Suppressor macrophage treated with lipopolysaccharide for 4 hours (primary cell): Measurements from ENCODE around the gene ELOVL2.

Experiments
- DNase-seq: peaks from one replicate; pipeline ENCODE4 v3.0.0-alpha.2; 2020

ELOVL2 gene

GRCh38 chr6:11056871-11057270 lies 12.8 kb upstream of the ELOVL2 start:
- DNase-seq: no peak

- DNase-seq: no peak
Measured at GRCh38 chr6:11055127-11055627, 11.1 kb upstream of the ELOVL2 start.

GRCh38 chr6:11054722-11055121 lies 10.6 kb upstream of the ELOVL2 start:
- DNase-seq: no peak

DNA sequence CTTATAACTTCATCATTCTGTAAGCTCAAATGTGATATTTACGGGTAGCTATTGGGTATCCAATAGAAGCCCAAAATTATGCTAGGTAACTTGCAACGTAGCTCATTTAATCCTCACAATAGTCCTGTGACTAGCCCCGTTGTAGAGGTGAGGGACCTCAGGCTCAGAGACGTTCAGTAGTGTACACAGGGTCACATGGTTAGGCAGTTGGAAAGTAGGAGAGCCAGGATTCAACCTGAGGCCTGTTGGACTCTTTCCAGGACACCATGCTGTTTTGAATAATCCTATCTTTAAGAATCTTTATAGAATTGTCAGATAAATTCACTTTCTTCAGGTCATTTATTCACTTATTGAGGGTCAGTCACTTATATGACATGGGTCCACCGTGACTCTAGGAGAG lies 9.2 kb upstream of the ELOVL2 start:
- no peak for DNase-seq

GRCh38 chr6:11050731-11051130 lies 6.6 kb upstream of the ELOVL2 start:
- peak; percentile 39 for DNase-seq

DNA sequence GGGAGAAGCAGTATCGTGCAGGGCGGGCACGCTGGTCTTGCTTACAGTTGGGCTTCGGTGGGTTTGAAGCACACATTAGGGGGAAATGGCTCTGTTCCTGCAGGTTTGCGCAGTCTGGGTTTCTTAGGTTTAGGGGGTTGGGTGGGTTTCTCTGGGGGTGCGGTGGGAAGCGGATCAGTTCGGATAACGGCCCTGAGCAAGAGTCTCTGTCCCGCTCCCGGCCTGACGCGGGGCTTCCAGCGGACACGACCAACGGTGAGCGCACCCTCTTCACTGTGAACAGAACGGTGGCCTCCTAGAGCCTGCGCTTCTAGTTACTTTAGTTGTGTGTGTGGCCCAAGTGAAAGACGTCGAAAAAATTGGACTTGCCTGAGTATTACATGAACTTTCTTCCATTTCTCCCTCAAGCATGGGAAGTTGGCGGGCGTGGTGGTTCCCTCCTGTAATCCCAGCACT lies 635 bp upstream of the ELOVL2 start:
- DNase-seq: no peak

- no peak for DNase-seq
Measured at GRCh38 chr6:11043378-11043960, 636 bp downstream of the ELOVL2 start.

GRCh38 chr6:11042750-11043377 lies 1.2 kb downstream of the ELOVL2 start:
- DNase-seq: no peak

GRCh38 chr6:11042025-11042749 lies 1.9 kb downstream of the ELOVL2 start:
- DNase-seq: no peak

GRCh38 chr6:11040134-11040533 lies 4.0 kb downstream of the ELOVL2 start:
- DNase-seq: no peak

DNA sequence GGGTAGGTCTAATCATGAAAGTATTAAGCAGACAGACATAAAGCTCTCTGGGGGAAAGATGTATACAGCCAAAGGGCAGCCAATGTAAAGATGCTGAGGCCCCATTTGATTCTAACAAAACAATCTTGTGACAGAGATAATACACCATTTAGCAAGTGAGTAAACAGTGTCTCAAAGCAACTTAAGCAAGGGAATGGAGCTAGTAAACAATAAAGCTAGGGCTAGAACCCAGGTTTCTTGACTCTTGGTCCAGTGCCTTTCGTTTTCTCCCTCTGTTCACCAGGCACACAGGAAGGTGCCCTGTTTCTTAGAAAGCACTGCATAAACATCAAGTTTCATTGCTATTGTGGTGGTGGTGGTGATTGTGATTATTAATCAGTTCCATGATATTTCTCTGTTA lies 5.1 kb downstream of the ELOVL2 start:
- no peak for DNase-seq

DNA sequence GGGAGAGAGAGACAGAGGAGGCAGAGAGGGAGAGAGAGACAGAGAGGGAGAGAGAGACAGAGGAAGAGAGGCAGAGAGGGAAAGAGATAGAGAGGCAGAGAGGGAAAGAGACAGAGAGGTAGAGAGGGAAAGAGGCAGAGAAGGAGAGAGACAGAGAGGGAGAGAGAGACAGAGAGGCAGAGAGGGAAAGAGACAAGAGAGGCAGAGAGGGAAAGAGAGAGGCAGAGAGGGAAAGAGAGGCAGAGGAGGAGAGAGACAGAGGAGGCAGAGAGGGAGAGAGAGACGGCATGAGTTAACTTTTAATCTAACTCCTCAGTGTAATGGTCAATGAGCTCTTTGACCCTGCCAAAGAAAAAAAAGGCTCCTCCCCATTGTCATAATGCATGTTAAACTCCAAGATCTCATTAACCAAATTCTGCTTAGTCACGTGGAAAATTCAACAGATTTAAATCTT lies 7.1 kb downstream of the ELOVL2 start:
- DNase-seq: no peak

- no peak for DNase-seq
Measured at GRCh38 chr6:11036351-11036740, 7.8 kb downstream of the ELOVL2 start.

DNA sequence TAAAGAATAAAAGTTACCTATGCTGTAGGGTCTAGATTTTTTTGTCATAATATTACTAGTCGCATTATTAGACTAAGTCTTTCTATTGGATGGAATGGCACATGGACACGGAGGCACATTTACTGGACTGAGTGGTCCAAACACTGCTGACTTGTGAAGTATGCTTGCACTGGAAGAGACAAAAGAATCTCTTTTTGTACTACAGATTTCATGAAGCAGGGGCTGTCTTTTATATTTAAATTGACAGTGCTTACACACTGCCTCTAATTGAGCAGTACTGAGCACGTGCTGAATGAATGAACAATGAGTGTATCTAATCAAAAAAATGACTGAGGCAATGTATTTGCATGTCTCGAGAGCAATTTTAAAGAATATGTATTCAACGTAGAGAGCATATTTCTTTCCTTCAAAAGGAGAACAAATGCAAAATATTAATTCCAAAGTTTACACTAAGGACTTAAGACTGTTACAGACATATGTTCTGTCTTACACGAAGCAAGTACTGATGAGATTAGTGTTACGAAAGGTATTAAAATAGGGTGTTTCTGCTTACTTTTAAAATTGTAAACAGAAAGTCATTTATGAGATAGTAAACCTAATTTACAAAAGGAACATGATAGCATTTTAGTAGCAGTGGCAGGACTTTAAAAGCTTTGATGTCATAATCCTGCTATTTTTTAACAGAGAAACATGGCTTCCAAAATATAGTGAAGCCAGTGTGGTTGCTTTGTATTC lies 8.3 kb downstream of the ELOVL2 start:
- DNase-seq: no peak

GRCh38 chr6:11033825-11034224 lies 10.3 kb downstream of the ELOVL2 start:
- no peak for DNase-seq

DNA sequence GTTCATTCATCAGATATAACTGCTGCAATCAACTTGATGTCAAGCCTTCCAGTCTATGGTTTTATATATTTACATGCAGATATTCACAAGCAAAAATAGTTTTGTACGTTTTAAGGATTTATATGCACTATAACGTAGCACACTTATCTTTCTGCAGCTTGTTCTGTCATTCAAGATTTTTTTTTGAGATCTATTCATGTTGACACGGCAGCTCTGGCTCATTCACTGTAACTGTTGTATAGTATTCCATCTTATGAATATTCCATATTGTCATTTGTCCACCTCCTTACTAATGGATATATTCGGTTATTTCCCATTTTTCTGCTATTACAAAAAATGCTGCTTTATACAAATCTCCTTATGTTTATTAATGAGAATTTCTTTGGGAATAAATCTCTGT lies 13.2 kb downstream of the ELOVL2 start:
- no peak for DNase-seq

GRCh38 chr6:11028959-11029358 lies 15.1 kb downstream of the ELOVL2 start:
- no peak for DNase-seq

GRCh38 chr6:11027565-11028110 lies 16.5 kb downstream of the ELOVL2 start:
- no peak for DNase-seq

DNA sequence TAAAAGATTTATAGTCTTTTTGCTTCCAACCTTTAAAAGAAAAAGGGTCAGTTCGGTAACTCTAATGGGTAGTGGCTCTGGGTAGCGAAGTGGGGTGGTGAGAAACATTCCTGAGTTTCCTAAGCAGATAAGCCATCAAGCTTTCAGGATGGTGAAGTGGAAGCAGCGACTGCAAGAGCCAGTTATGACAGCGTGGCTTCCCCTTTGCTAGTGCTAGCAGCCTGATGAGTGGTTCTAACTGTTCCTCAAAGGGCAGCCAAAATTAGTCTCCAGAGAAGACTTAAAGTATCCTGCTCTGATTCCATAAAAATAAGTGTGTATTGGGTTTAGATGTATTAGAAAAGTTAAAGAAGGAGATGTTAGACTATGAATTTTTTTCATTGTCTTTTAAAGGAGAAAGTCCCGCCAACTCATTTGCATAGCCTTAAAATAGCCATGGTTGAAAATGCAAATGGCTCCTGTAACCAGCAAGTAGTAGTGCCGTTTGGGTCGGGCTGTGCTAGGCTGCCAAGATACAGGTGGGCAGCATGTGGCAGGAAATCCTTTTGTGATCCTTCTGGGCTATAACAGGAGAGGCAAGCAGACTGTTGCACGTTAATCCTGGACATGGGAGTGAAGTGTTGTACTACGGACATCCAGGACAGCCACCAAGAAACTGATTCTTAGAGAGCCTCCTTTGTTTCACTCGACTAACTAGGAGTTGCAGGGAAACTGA lies 18.0 kb downstream of the ELOVL2 start:
- DNase-seq: no peak

GRCh38 chr6:11025130-11025529 lies 19.0 kb downstream of the ELOVL2 start:
- no peak for DNase-seq

DNA sequence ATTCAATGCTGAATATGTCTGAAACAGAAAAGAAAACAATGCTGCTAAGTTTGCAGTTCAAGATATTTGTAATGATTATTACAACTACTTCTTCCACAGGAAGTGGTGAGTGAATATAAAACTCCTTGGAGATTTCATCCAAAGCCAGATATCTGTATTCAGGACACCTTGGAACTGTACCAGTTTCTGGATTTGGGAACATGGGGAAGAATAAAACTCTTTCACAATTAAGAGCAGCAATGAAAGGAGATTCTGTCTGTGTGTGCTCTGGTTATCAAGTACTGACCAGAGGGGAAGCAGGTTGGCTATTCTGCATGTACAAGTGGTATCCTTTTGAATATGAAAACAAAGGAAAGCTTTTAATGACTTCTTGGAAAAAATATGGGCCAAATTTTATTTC lies 21.1 kb downstream of the ELOVL2 start:
- no peak for DNase-seq

DNA sequence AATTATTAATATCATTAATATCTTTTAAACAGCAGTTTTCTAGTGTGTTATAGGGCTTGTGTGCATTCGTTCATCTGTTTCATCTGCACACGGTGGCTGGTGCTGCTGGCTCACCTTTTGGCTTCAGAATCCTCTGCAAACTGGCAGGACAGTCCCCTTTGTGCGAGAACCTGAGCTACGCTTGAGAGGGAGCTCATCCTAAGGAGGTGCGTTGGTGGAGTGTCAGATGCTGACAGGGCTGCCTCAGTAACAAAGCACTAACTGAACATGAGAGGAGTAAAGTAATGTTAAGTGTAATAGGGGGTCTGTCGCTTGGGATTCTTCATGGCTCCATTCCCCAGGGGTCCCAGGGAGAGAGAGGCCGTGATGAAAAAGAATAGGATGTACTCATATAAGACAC lies 22.4 kb downstream of the ELOVL2 start:
- no peak for DNase-seq
